H1 (cell line): ENCODE results near the gene UBE4A. TPM values are rescaled to one million over a fixed set of nuclear protein-coding genes. Genes with fewer than 3 reads are reported as not detected.

Source experiments
- CTCF ChIA-PET: fragments of 300-600 bp; sonication (Branson Sonifier 250); formaldehyde crosslinking; loops from one replicate; lab custom pipeline; 2021; ENCODE audit not compliant: partially characterized antibody; lab: Charles Lee
- POLR2A ChIA-PET: fragments of 300-600 bp; sonication (Branson Sonifier 250); formaldehyde crosslinking; loops from one replicate; lab custom pipeline; 2021; ENCODE audit warnings: inconsistent platforms; ENCODE audit not compliant: partially characterized antibody; lab: Charles Lee
- DNase-seq, 2 experiments: peaks; one replicate each; pipeline versions ENCODE4 v3.0.0 to v3.0.0-alpha.2; 2010 to 2022; ENCODE audit warnings: low spot score in 2 of 2, low read depth in 1 of 2, mixed read lengths in 1 of 2
- FAIRE-seq: peaks from 2 replicates; lab custom pipeline; 2011; peaks lifted over from hg19 to GRCh38; lab: Jason Lieb, UNC
- H2AFZ ChIP-seq: 2 replicates; pipeline ENCODE4 v1.8.1; 2012; ENCODE audit warnings: low read length, inconsistent platforms
- H2AK5ac ChIP-seq: 2 replicates; pipeline ENCODE4 v1.6.1; 2013; ENCODE audit warnings: low read depth, low read length
- H2BK120ac ChIP-seq: replicated peaks from 2 replicates; pipeline ENCODE3; 2013; ENCODE audit warnings: low read depth, low read length, inconsistent platforms
- H2BK12ac ChIP-seq: 2 replicates; pipeline ENCODE4 v1.6.1; 2013; ENCODE audit warnings: low read depth, low read length
- H2BK15ac ChIP-seq: 2 replicates; pipeline ENCODE4 v1.6.1; 2013; ENCODE audit warnings: low read length
- H2BK20ac ChIP-seq: 2 replicates; pipeline ENCODE4 v1.6.1; 2013; ENCODE audit warnings: low read length
- H2BK5ac ChIP-seq: 2 replicates; pipeline ENCODE4 v1.6.1; 2013; ENCODE audit warnings: low read depth, low read length
- H3K14ac ChIP-seq: 2 replicates; pipeline ENCODE4 v1.6.1; 2013; ENCODE audit warnings: inconsistent platforms; ENCODE audit not compliant: insufficient read length
- H3K18ac ChIP-seq: 2 replicates; pipeline ENCODE4 v1.6.1; 2013; ENCODE audit warnings: low read length; ENCODE audit errors: extremely low read depth
- H3K23ac ChIP-seq: 2 replicates; pipeline ENCODE4 v1.6.1; 2013; ENCODE audit warnings: inconsistent platforms; ENCODE audit not compliant: insufficient read length
- H3K23me2 ChIP-seq: 2 replicates; pipeline ENCODE4 v1.6.1; 2013; ENCODE audit warnings: low read depth, low read length
- H3K27ac ChIP-seq: 2 replicates; pipeline ENCODE4 v1.6.1; 2011; ENCODE audit warnings: low read depth, low read length, inconsistent platforms
- H3K27me3 ChIP-seq, 4 experiments: replicated peaks in 1 of 4; 1 replicate in 1 of 4; 2 replicates in 3 of 4; pipeline versions ENCODE4 v1.6.1 to v1.8.1; 2011 to 2013; ENCODE audit warnings: low read length in 3 of 4, mild to moderate bottlenecking in 3 of 4, inconsistent platforms in 2 of 4, mixed read lengths in 2 of 4, moderate library complexity in 1 of 4; ENCODE audit not compliant: control insufficient read depth in 3 of 4, insufficient read depth in 3 of 4; ENCODE audit errors: extremely low read depth in 1 of 4
- H3K36me3 ChIP-seq, 4 experiments: 2 replicates each; pipeline versions ENCODE4 v1.6.1 to v1.8.1; 2011 to 2013; ENCODE audit warnings: mild to moderate bottlenecking in 4 of 4, low read length in 3 of 4, moderate library complexity in 2 of 4, control low read depth in 1 of 4, inconsistent platforms in 1 of 4; ENCODE audit not compliant: insufficient read depth in 4 of 4, control insufficient read depth in 2 of 4
- H3K4ac ChIP-seq: replicated peaks from 2 replicates; pipeline ENCODE3; 2013; ENCODE audit warnings: low read length, low read depth, mixed read lengths, inconsistent platforms; ENCODE audit not compliant: insufficient read length
- H3K4me1 ChIP-seq, 4 experiments: replicated peaks in 1 of 4; 1 replicate in 1 of 4; 2 replicates in 3 of 4; pipeline versions ENCODE4 v1.6.1 to v1.8.1; 2011 to 2013; ENCODE audit warnings: low read length in 3 of 4, inconsistent platforms in 2 of 4, mixed read lengths in 1 of 4; ENCODE audit not compliant: insufficient read depth in 4 of 4, control insufficient read depth in 3 of 4
- H3K4me2 ChIP-seq, 2 experiments: 2 replicates each; pipeline versions ENCODE4 v1.6.1 to v1.8.1; 2011 to 2013; ENCODE audit warnings: low read depth in 2 of 2, low read length in 2 of 2, control low read depth in 1 of 2, inconsistent platforms in 1 of 2, mild to moderate bottlenecking in 1 of 2; ENCODE audit not compliant: insufficient read depth in 1 of 2
- H3K4me3 ChIP-seq, 4 experiments: fragments of 200-600, 300-600 bp in 1 of 4; sonication (generic), shearing (Covaris generic), sonication (Bioruptor Twin) in 1 of 4; 2 replicates each; pipeline versions ENCODE4 v1.5.1 to v1.8.1; 2011 to 2016; ENCODE audit warnings: low read length in 4 of 4, low read depth in 3 of 4, control low read depth in 2 of 4, inconsistent platforms in 2 of 4, mild to moderate bottlenecking in 2 of 4, mixed read lengths in 1 of 4, moderate library complexity in 1 of 4; ENCODE audit not compliant: insufficient read depth in 2 of 4; ENCODE audit errors: extremely low read depth in 1 of 4
- H3K56ac ChIP-seq: replicated peaks from 2 replicates; pipeline ENCODE3; 2013; ENCODE audit warnings: low read depth, mild to moderate bottlenecking, mixed read lengths, low read length, inconsistent platforms; ENCODE audit not compliant: insufficient read length
- H3K79me1 ChIP-seq: 2 replicates; pipeline ENCODE4 v1.6.1; 2013; ENCODE audit warnings: low read depth, low read length, control low read depth
- H3K79me2 ChIP-seq, 2 experiments: 2 replicates each; pipeline versions ENCODE4 v1.6.1 to v1.8.1; 2012 to 2013; ENCODE audit warnings: low read length in 2 of 2, mild to moderate bottlenecking in 2 of 2, inconsistent platforms in 1 of 2; ENCODE audit not compliant: insufficient read depth in 2 of 2, control insufficient read depth in 1 of 2
- H3K9ac ChIP-seq, 4 experiments: replicated peaks in 1 of 4; 1 replicate in 1 of 4; 2 replicates in 3 of 4; pipeline versions ENCODE4 v1.6.1 to v1.8.1; 2011 to 2013; ENCODE audit warnings: low read depth in 3 of 4, low read length in 3 of 4, control low read depth in 2 of 4, mild to moderate bottlenecking in 2 of 4, moderate library complexity in 2 of 4, inconsistent platforms in 1 of 4; ENCODE audit errors: extremely low read depth in 1 of 4
- H3K9me3 ChIP-seq, 2 experiments: 2 replicates each; pipeline versions ENCODE4 v1.6.1 to v1.8.1; 2012 to 2013; ENCODE audit warnings: mild to moderate bottlenecking in 2 of 2, moderate library complexity in 2 of 2, control low read depth in 1 of 2, inconsistent platforms in 1 of 2, low read depth in 1 of 2, low read length in 1 of 2, mixed read lengths in 1 of 2; ENCODE audit not compliant: insufficient read depth in 2 of 2
- H4K20me1 ChIP-seq, 2 experiments: replicated peaks in 1 of 2; 2 replicates each; pipeline versions ENCODE3 to v1.8.1; 2011 to 2013; ENCODE audit warnings: inconsistent platforms in 2 of 2, low read length in 2 of 2, mild to moderate bottlenecking in 1 of 2; ENCODE audit not compliant: insufficient read depth in 2 of 2, control insufficient read depth in 1 of 2
- H4K5ac ChIP-seq: 2 replicates; pipeline ENCODE4 v1.6.1; 2013; ENCODE audit warnings: low read length, low read depth, mixed read lengths, inconsistent platforms; ENCODE audit not compliant: insufficient read length
- H4K8ac ChIP-seq: 2 replicates; pipeline ENCODE4 v1.8.0; 2013; ENCODE audit warnings: mild to moderate bottlenecking, moderate library complexity, low read length, inconsistent platforms; ENCODE audit not compliant: insufficient read depth; ENCODE audit errors: extremely low read depth
- H4K91ac ChIP-seq: replicated peaks from 2 replicates; pipeline ENCODE3; 2013; ENCODE audit warnings: low read length, mixed read lengths, inconsistent platforms; ENCODE audit not compliant: insufficient read length
- CBX8 ChIP-seq: fragments of 300-800, 300-1000 bp; sonication (generic); IDR thresholded peaks from 2 replicates; pipeline ENCODE4 v1.7.1; 2016; ENCODE audit warnings: low read depth, low read length, borderline replicate concordance
- CEBPB ChIP-seq: IDR thresholded peaks from 2 replicates; pipeline ENCODE4 v1.6.1; 2012; ENCODE audit warnings: low read depth, low read length
- CHD1 ChIP-seq: IDR thresholded peaks from 2 replicates; pipeline ENCODE4 v1.6.1; 2012; ENCODE audit warnings: low read depth, low read length, improper control_type of control experiment
- CHD2 ChIP-seq: IDR thresholded peaks from 2 replicates; pipeline ENCODE4 v1.6.1; 2012; ENCODE audit warnings: low read length, improper control_type of control experiment
- KDM5A ChIP-seq: fragments of 200-600 bp; IDR thresholded peaks from 2 replicates; pipeline ENCODE4 v1.7.1; 2012; ENCODE audit warnings: mild to moderate bottlenecking, low read length, inconsistent platforms, mixed read lengths
- RNF2 ChIP-seq: fragments of 200-900, 300-1000 bp; sonication (generic); IDR thresholded peaks from 2 replicates; pipeline ENCODE4 v1.7.1; 2016; ENCODE audit warnings: borderline replicate concordance, low read depth, mild to moderate bottlenecking, antibody characterized with exemption, low read length; ENCODE audit not compliant: poor library complexity, severe bottlenecking; ENCODE audit errors: missing control alignments
- TEAD4 ChIP-seq: IDR thresholded peaks from 2 replicates; pipeline ENCODE4 v1.6.1; 2012; ENCODE audit warnings: low read depth, low read length, inconsistent platforms, mixed read lengths
- WGBS, 2 experiments: shearing (Covaris generic) in 1 of 2; methylation state at CpG; one replicate each; pipeline versions ENCODE4 v1.1.6 to v1.1.7; 2013 to 2015; ENCODE audit warnings: low lambda C conversion rate in 2 of 2, mixed read lengths in 2 of 2, inconsistent platforms in 1 of 2, low coverage in 1 of 2, missing lambda C conversion rate in 1 of 2; ENCODE audit not compliant: insufficient replicate concordance in 2 of 2, insufficient coverage in 1 of 2, insufficient read length in 1 of 2; ENCODE audit errors: extremely low coverage in 1 of 2, missing lambda C conversion rate in 1 of 2; 5-methylcytosine and 5-hydroxymethylcytosine counted together
- polyA plus RNA-seq, 7 experiments: library from polyadenylated mRNA; depleted of rRNA in 3 of 7; stranded (reverse) in 5 of 7; unstranded in 2 of 7; fragments of >200 nt in 5 of 7; fragments of 200-250 nt in 2 of 7; gene quantifications; 1 replicate in 5 of 7; 2 replicates in 1 of 7; 4 replicates in 1 of 7; pipeline versions ENCODE4 v1.2.1 to v1.2.3, GENCODE V29; 2011 to 2013; ENCODE audit warnings: missing spikeins in 2 of 7, mixed read lengths in 2 of 7
- total RNA-seq: library from RNA; stranded (reverse); fragmentation: NEBNext Ultra II Directional; extraction: Animal tissue kit (Norgen Biotek cat#: 25700); gene quantifications from 2 replicates; pipeline ENCODE4 v1.2.1, GENCODE V29; 2021

The UBE4A gene
- total and polyA plus RNA-seq, 2 of the 8 experiments (the other 6 are each of a cell fraction or from before 2014, with no cell fraction given): 11.3 to 34.5 TPM

DNA sequence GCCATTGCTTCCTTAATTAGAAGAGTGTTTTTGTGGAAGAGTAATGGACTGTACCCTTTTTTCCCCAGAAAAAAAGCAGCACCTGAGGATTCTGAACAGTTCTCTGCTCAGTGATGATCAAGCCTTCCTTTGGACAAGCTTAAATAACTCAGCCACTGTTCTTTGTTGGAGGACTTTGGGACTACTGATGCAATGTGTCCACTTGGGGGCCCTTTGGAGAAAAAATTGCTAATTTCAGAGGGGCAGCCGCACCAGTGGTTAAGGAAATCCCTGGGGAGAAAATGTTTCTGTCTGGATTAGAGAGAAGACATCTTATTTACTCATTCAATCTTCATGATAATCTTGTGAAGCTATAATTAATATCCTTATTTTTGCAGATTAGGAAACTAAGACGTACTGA lies 71.6 kb downstream of the UBE4A start:
- ChIA-PET POLR2A (interaction anchor here (1.0 to 1.4 kb wide), 2 partner anchors 15 to 18 kb away, joined by 3 to 5 read pairs; no protein-coding TSS in a partner anchor), CTCF (interaction anchor here (0.6 to 1.5 kb wide), 3 partner anchors 17 to 885 kb away, joined by 3 to 4 read pairs (median 3); no protein-coding TSS in a partner anchor)
- Histone ChIP-seq H4K91ac (no peak overlapping the region), H4K5ac (no peak overlapping the region), H3K4me1 (peaks cover 0 to 9% (median 1%) of the 10 kb centered on the region in 4 experiments; a peak in 4 of 7 replicates), H3K18ac (no peak overlapping the region), H3K14ac (no peak overlapping the region), H2BK20ac (no peak overlapping the region), H3K79me2 (no peaks in the 10 kb centered on the region), H3K27ac (no peak overlapping the region), H3K9ac (no peak overlapping the region), H3K4me2 (no peak overlapping the region), H2BK5ac (no peak overlapping the region), H2BK12ac (no peak overlapping the region), H3K9me3 (no peaks in the 10 kb centered on the region), H2AK5ac (no peak overlapping the region), H2BK15ac (no peak overlapping the region), H3K36me3 (no peaks in the 10 kb centered on the region), H3K23me2 (peaks cover 13% of the 10 kb centered on the region), H3K4me3 (no peak overlapping the region), H4K20me1 (no peaks in the 10 kb centered on the region), H3K27me3 (no peaks in the 10 kb centered on the region), H3K79me1 (no peaks in the 10 kb centered on the region), H3K23ac (no peak overlapping the region), H4K8ac (no peak overlapping the region), H2AFZ (no peak overlapping the region), H3K4ac (no peak overlapping the region), H2BK120ac (no peak overlapping the region), H3K56ac (no peak overlapping the region)
- FAIRE-seq (no peak), DNase-seq (no peak)
- 87% methylated on average over 2 of the region's 2 CpGs; no CpG with 5 or more reads in 1 of the 2 experiments for WGBS, 2 experiments
- TF ChIP-seq CHD1 (no peak), RNF2 (no peak), CEBPB (no peak), TEAD4 (no peak), CHD2 (no peak), CBX8 (no peak), KDM5A (no peak)
